HK-2 (cell line): ENCODE data around the gene DCN.

Experiments used
- DNase-seq: peaks from one replicate; pipeline ENCODE4 v3.0.0-alpha.2; 2018; ENCODE audit not compliant: unreplicated experiment

The DCN gene

GRCh38 chr12:91186156-91186555, 3.5 kb upstream of the DCN start:
- DNase-seq, result no peak

- no peak for DNase-seq
These were observed 2.8 kb upstream of the DCN start for GRCh38 chr12:91185421-91185820.

DNA sequence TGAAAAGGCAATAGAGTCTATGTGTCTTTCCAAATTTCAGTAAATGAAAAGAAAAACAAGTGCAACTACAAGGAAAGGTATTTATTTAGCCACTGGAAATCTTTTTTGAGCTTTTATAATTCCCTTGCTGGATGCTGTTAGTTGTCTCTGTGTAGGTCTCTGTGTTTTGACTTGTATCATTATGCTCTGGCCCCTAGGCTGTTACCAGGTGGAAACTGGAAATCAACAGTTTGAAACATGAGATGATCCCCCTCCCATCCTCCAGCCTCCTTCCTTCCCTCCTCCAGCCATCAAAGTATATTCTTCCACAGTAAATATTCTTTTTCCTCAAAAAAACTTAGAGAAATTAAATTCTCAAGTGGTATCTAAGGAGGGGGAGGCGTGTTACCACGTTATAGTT, 934 bp upstream of the DCN start:
- DNase-seq, result no peak

GRCh38 chr12:91180582-91181395, 1.8 kb downstream of the DCN start:
- DNase-seq, result no peak

GRCh38 chr12:91179966-91180561, 2.6 kb downstream of the DCN start:
- no peak for DNase-seq

GRCh38 chr12:91179315-91179714, 3.3 kb downstream of the DCN start:
- no peak for DNase-seq

GRCh38 chr12:91178781-91179180, 3.8 kb downstream of the DCN start:
- DNase-seq, result no peak

- no peak for DNase-seq
These were observed 4.5 kb downstream of the DCN start for GRCh38 chr12:91178139-91178561.

DNA sequence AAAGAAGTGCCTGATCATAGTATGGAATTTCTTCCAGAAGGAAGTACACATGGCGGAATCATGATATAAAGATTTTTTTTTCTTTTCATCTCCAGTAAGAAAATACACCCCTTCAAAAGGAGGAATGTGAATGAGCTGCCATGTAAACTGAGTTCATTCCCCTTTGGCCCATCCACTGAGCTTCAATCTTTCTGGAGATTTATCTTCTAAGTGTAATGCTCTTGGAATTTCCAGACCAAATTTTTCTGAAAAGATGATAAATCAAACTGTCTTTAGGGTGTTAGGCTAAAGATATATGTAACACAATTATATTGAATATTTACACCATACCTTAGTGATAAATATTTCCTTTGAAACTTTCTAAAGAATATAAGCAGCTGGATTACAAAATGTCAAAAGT, 5.2 kb downstream of the DCN start:
- DNase-seq, result no peak

DNA sequence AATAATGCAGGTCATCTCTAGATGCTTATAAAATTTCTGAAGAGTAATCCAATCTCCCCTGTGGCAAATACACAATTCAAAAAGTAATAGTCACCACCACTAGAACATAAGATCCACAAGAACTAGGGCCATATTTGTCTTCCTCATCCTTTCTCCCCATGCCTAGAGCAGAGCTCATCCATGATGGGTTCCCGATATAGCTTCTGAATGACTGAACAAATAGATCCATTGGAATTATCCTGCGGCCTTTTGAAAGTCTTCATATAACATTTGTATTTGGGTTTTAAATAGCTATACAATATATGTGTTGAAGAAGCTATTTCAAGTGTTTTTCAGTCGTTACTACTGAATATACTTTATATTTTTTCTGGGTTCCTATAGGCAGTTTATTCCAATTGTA, 5.7 kb downstream of the DCN start:
- no peak for DNase-seq

GRCh38 chr12:91176358-91176757, 6.3 kb downstream of the DCN start:
- no peak for DNase-seq

GRCh38 chr12:91173124-91173523, 9.5 kb downstream of the DCN start:
- no peak for DNase-seq

- DNase-seq, result no peak
These were observed 10.5 kb downstream of the DCN start for GRCh38 chr12:91172096-91172495.

DNA sequence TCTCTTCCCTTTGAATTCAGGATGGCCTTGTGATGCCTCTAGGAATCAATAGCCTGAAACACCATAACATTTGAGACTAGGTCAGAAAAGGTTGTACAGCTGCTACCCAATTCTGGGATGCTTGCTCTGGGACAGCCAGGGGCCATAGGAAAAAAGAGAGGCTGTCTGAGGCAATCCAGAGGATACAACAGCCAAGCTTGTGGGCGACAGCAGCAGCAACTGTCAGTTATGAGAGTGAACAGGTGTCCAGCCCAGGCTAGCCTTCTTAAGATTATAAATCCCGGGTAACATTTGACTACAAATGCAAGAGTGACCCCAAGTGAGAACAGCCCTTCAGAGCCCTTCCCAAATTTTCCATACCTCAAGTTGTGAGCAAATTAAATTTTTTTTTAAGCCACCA, 11.1 kb downstream of the DCN start:
- DNase-seq, result no peak

- no peak for DNase-seq
These were observed 19.5 kb downstream of the DCN start for GRCh38 chr12:91163116-91163515.

GRCh38 chr12:91161009-91161408, 21.6 kb downstream of the DCN start:
- DNase-seq, result no peak

GRCh38 chr12:91155990-91156389, 26.6 kb downstream of the DCN start:
- no peak for DNase-seq

DNA sequence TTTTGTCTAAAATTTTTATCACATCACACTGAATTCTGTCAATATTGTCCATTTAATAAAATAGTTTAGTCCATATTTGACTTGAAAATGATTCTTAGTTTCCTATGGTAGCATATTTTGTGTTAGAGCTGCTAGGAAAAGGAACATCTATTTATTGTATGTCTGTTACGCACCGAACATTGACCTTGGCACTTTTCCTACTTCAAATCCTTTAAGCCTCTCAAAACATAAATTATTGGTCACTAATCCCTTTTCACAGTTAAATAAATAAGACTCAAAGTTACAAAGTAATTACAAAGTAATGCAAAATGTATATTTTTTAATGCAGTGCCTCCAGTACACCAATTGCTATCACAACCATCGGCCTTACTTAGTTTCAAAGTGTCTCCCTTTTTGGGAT, 28.5 kb downstream of the DCN start:
- no peak for DNase-seq

GRCh38 chr12:91144053-91144452, 38.6 kb downstream of the DCN start:
- no peak for DNase-seq

GRCh38 chr12:91143206-91143605, 39.4 kb downstream of the DCN start:
- no peak for DNase-seq

GRCh38 chr12:91142221-91142631, 40.4 kb downstream of the DCN start:
- DNase-seq, result no peak

DNA sequence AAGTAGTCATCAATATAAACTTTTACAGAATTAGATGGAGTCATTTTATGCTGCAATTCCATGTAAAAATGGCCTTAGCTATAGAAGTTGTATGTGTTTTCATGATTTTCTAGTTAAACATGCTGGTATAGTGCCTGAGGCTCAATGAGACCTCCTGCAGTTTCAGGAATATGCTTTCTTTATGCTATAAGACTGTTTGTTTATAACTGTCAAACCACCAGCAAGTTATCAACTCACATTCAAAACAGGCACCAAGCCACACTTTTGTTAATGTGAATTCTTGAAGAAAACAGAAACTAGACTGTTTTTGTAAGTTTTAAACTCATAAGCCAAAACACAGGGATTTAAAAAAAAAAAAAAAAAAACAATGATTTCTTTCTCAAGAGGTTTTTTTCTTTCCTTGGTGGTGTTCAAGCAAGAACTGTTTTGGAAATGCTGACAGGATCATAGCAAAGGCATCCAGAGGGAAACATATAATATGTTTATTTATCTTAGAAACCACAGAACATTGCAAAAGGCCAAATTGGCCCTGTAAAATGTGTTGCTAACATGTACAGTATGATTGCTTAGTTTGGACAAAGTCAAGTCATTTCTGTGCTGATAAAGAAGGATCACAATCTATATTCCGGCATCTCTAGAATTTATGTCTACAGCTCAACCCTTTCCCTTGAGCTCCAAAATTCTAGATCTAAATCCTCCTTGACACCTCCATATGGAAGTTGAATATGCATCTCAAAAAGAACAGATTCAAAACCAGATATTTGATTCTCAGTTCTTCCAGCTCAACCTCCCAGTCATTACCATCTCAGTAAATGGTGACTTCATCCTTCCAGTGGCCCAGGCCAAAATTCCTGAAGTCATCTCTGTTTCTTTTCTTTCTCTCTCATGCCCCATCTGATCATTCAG, 42.3 kb downstream of the DCN start:
- no peak for DNase-seq

DNA sequence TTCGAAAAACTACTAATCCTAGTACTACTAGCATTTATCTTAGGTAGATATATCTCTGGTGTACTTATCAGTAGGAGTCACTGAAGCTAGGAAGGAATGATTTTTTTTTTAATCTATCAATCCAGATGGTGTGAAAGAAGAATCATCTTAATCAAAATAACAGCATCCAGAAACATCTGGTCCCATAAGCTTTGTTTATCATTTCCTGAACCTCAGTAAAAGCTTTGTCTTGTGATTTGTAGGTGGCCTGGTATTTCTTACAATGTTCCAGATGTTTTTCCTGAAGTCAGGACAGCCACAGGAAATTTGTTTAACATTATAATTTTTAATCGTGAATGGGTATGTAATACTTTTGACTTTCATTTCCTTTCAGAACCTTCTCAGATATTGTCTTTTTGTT, 43.3 kb downstream of the DCN start:
- no peak for DNase-seq
